Measurements from ENCODE around the gene PIP4K2A. TPM values are rescaled to one million over a fixed set of nuclear protein-coding genes. Genes with fewer than 3 reads are reported as not detected.

Gene PIP4K2A
- total RNA-seq, 2 experiments from 2014 or later = 111 to 118 TPM

DNA sequence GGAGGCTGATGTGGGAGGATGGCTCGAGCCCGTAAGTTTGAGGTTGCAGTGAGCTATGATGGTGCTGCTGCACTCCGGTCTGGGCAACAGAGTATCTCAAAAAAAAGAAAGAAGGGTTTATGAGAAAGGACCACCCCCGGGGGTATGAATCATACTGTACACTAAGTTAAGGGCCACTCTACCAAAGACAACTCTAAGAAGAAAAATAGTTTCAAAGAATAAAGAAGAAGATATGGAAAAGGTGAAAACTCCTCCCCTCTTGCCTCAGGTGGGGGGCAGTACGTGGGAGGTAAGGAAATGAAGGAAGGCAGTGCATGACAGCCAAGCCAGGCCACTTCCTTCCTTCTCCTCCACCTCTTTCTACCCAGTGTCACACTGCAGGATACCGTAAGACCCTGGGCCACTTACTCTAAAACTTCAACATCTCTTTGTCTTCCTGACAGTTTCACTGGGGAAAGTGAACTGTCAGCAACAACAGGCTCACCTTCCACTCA, 61.3 kb downstream of the PIP4K2A start:
- H3K27ac Mint-ChIP-seq = peak overlapping the region; percentile 99
- peak overlapping the region; percentile 80 for H3K4me3 Mint-ChIP-seq
- peaks cover 61% of the 10 kb centered on the region for H3K36me3 Mint-ChIP-seq
- no peaks in the 10 kb centered on the region for H3K27me3 Mint-ChIP-seq
- peaks cover 2% of the 10 kb centered on the region for H3K9me3 Mint-ChIP-seq
- DNase-seq = peak; percentile 55
- H3K4me1 Mint-ChIP-seq = peaks cover 95% of the 10 kb centered on the region

DNA sequence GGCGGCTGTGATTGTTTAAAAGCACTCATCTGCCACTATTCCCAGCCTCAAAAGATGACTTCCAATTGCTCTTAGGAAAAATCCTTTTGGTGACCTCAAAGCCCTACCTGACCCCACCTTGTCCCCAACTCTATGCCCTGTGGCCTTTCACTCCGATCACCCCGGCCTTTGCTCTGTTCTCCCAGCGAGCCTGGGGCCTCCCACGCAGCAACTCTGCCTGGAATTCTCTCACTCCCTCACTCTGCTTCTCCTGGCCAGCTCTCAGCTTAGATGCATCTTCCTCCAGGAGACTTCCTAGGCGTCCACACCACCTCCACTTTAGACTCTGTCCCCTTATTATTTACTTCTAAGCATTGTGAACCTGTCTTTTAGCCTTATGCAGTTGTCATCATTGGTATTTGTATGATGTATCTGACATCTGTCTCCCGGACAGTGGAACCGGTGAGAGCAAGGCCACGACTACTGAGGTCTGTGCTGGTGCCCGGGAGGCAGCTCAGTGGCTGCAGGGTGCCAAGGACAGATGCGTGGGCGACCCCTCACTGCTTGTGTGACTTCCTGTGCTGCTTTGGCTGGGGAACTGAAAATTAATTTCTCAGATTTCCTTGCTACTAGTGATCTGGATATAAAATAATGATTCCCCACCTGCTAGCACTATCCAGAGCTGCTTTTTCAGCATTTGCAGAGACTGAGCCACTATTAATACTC, 63.0 kb downstream of the PIP4K2A start:
- H3K27ac Mint-ChIP-seq = peak overlapping the region; percentile 99
- H3K4me1 Mint-ChIP-seq = peaks cover 95% of the 10 kb centered on the region
- H3K36me3 Mint-ChIP-seq = peaks cover 56% of the 10 kb centered on the region
- peak; percentile 64 for DNase-seq
- H3K27me3 Mint-ChIP-seq = no peaks in the 10 kb centered on the region
- peak overlapping the region; percentile 80 for H3K4me3 Mint-ChIP-seq
- H3K9me3 Mint-ChIP-seq = peaks cover 2% of the 10 kb centered on the region

DNA sequence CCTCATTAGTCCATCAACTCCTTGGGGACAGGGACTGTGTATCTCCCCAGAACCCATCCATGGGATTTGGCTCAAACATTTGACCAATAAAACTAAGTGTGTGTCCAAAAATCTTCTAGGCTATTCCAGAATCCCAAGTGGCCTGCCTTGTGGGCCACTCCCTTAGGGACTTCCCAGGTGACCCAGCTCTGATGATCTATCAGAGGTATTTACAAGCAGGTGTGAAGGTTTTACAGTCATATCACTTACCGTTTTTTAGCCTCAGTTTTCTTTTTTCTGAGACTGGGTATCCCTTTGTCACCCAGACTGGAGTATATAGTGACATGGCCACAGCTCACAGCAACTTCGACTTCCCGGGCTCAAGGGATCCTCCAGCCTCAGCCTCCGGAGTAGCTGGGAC, 64.4 kb downstream of the PIP4K2A start:
- H3K36me3 Mint-ChIP-seq = peaks cover 49% of the 10 kb centered on the region
- H3K27me3 Mint-ChIP-seq = no peaks in the 10 kb centered on the region
- no peak for DNase-seq
- H3K9me3 Mint-ChIP-seq = peaks cover 2% of the 10 kb centered on the region
- H3K4me1 Mint-ChIP-seq = peaks cover 89% of the 10 kb centered on the region
- peak overlapping the region; percentile 99 for H3K27ac Mint-ChIP-seq
- H3K4me3 Mint-ChIP-seq = peak overlapping the region; percentile 71

DNA sequence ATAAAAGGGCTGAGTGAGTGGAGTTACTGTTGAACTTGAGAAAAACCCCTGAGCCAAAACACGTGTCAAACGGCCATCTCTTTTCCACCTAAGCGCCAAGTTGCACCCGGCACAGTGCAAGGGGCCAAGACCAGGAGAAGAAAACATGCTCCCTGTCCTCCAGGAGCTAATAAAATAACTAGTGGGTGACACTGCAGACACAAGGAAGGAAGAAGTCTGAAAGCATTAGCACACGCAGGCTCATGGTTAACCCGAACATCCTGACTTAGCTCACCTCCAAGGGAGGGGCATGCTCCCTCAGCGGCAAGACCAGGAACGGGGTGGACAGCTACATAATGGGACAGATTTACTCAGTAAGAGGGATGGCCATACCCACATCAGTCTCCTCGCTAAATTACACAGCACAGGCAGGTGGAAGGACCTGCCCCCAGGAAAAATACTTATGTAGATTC, 65.0 kb downstream of the PIP4K2A start:
- DNase-seq = peak; percentile 51
- Mint-ChIP-seq H3K4me3 (peak overlapping the region; percentile 71), H3K4me1 (peaks cover 89% of the 10 kb centered on the region), H3K27me3 (no peaks in the 10 kb centered on the region), H3K27ac (peak overlapping the region; percentile 99), H3K36me3 (peaks cover 50% of the 10 kb centered on the region), H3K9me3 (peaks cover 2% of the 10 kb centered on the region)

DNA sequence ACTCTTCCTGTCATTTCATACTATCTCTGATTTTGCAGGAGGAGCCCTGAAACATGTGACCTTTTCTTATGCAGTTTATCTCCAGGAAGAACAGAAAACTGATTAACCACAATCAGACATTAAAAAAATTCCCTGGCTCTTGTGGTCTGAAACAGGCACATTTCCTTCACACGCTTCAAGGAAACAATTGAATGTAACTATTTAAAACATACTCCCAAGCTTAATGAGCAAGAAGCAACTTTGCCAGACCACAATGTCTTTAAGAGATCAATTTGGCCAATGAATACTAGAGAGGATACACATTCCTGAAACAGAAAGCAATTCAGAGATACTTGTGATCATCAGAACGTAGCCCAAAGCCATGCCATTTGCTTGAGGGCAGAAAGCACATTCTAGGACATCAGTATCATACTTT, 65.8 kb downstream of the PIP4K2A start:
- peak overlapping the region; percentile 51 for H3K4me3 Mint-ChIP-seq
- peaks cover 93% of the 10 kb centered on the region for H3K4me1 Mint-ChIP-seq
- H3K27ac Mint-ChIP-seq = peak overlapping the region; percentile 99
- peaks cover 4% of the 10 kb centered on the region for H3K9me3 Mint-ChIP-seq
- H3K27me3 Mint-ChIP-seq = no peaks in the 10 kb centered on the region
- DNase-seq = no peak
- peaks cover 55% of the 10 kb centered on the region for H3K36me3 Mint-ChIP-seq

DNA sequence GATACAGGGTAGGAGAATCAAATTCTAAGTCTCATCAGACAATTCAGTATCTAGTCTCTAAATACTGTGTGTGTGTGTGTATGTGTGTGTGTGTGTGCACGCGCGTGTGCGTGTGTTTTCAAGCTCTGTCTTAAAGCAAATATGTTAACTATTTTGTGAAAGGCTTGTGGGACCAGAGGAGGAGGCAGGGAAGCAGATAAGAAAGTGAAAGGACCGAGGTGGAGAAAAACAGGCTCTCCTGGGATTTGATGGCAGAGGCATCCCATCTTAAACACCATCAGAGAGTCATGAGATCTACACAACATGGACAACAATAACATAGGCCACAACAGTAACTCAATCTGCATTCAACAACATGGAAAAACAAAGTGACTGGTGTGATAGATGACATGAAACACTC, 67.1 kb downstream of the PIP4K2A start:
- Mint-ChIP-seq H3K4me3 (peak overlapping the region; percentile 53), H3K9me3 (peaks cover 2% of the 10 kb centered on the region), H3K27ac (peak overlapping the region; percentile 99), H3K27me3 (no peaks in the 10 kb centered on the region), H3K36me3 (peaks cover 52% of the 10 kb centered on the region), H3K4me1 (peaks cover 91% of the 10 kb centered on the region)
- DNase-seq = no peak

DNA sequence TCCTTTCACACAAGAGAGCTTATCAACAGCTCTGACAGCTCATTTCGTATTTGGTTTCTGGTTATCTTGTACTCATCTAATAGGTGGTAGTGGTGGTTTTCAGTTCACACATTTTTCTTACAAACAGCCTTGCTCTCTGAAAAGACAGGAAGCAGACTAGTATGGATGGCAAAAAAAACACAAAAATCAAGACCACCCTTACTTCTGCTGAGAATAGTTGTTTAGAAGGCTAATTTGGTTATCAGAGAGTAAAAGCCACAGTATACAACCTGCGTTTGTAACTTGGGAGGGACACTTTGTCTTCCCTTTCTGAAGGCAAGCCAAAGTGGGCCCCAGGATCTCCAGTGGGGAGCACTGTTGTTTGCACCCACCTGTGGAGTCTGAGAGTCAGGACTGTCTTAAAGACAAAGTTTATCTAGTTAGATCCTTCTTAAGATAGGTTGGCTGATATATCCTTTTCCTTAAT, 68.0 kb downstream of the PIP4K2A start:
- H3K4me3 Mint-ChIP-seq = peak overlapping the region; percentile 48
- DNase-seq = no peak
- peak overlapping the region; percentile 99 for H3K27ac Mint-ChIP-seq
- peaks cover 51% of the 10 kb centered on the region for H3K36me3 Mint-ChIP-seq
- peaks cover 90% of the 10 kb centered on the region for H3K4me1 Mint-ChIP-seq
- no peaks in the 10 kb centered on the region for H3K27me3 Mint-ChIP-seq
- peaks cover 2% of the 10 kb centered on the region for H3K9me3 Mint-ChIP-seq

DNA sequence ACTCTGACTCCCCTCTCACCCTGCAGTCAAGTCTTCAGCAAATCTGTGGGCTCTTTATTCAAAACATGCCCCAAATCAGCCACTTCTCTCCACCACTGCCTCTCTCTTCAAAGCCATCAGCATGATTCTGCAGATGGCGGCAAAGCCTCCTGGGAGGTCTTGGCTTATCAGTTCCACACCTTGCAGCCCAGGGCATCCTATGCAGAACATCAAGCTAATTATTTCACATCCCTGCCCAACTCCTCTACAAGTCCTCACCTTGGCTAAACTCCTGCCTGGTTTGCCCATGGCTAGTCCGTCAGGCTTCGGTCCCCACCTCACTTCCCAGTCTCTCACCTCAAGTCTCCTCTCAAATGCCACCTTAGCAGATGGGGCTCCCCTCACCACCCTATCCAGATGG, 70.2 kb downstream of the PIP4K2A start:
- peak overlapping the region; percentile 23 for H3K4me3 Mint-ChIP-seq

DNA sequence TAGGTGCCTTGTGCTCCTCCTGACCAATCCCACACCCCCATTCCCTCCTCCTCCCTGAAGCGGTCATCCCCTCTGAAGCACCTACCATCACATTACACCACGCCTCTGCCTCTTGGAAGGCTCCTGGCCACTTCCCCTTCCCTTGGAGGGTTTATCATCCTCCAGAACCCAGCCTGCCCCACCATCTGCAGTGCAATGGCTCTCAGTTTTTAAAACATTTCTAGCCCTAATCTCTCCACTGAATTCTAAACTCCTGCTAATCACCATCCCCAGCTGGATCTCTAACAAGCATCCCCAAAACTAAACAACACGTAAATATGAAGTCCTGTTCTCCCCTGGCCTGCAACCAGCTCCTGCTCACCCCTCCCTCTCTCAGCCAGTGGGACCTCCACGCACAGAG, 70.6 kb downstream of the PIP4K2A start:
- H3K4me3 Mint-ChIP-seq = peak overlapping the region; percentile 23
- DNase-seq = no peak
- peaks cover 78% of the 10 kb centered on the region for H3K4me1 Mint-ChIP-seq
- peak overlapping the region; percentile 84 for H3K27ac Mint-ChIP-seq
- no peaks in the 10 kb centered on the region for H3K27me3 Mint-ChIP-seq
- peaks cover 44% of the 10 kb centered on the region for H3K36me3 Mint-ChIP-seq
- peaks cover 2% of the 10 kb centered on the region for H3K9me3 Mint-ChIP-seq

More for the DNA sequence above, 70.2 kb downstream of the PIP4K2A start:
- Mint-ChIP-seq H3K4me1 (peaks cover 79% of the 10 kb centered on the region), H3K36me3 (peaks cover 44% of the 10 kb centered on the region), H3K27ac (peak overlapping the region; percentile 84), H3K27me3 (no peaks in the 10 kb centered on the region), H3K9me3 (peaks cover 2% of the 10 kb centered on the region)
- DNase-seq = no peak

DNA sequence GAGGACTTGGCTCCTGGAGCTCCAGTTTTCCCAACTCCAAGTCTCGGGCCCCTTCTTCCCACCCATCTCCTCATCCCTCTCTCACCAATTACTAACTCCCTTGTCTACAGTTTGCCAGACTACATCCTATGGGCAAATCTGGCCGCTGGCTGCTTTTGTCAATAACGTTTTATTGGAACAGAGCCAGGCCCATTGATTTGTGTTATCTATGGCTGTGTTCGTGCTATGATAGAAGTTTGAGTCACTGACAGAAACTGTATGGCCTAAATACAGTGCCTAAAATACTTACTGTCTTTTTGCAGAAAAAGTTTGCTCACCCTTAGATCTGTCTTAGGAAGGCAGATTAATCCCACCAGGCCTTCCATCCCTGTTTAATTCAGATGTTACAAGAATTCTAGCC, 71.3 kb downstream of the PIP4K2A start:
- no peak overlapping the region for H3K4me3 Mint-ChIP-seq
- peak overlapping the region; percentile 84 for H3K27ac Mint-ChIP-seq
- DNase-seq = no peak
- peaks cover 78% of the 10 kb centered on the region for H3K4me1 Mint-ChIP-seq
- H3K9me3 Mint-ChIP-seq = peaks cover 2% of the 10 kb centered on the region
- H3K36me3 Mint-ChIP-seq = peaks cover 46% of the 10 kb centered on the region
- H3K27me3 Mint-ChIP-seq = no peaks in the 10 kb centered on the region

DNA sequence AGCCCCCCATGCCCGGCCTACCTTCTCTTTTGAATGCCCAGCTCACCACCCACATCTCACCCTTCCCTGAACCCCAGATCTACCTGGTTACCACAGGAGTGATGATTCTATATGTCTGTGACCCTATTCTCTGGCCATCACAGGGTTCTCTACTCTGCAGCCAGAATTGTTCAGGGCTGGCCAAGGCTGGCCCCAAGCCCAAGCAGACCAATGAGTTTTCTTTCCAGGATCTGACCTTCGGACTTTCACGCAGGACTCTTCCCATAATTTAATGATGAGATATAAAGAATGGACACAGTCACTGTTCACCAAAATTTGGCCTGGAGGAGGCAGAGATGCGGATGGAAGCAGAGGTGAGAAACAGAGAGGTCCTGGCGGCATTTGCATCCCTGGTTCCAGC, 72.6 kb downstream of the PIP4K2A start:
- DNase-seq = no peak
- Mint-ChIP-seq H3K27me3 (no peaks in the 10 kb centered on the region), H3K27ac (peak overlapping the region; percentile 59), H3K4me3 (no peak overlapping the region), H3K4me1 (peaks cover 72% of the 10 kb centered on the region), H3K36me3 (peaks cover 47% of the 10 kb centered on the region), H3K9me3 (peaks cover 6% of the 10 kb centered on the region)

DNA sequence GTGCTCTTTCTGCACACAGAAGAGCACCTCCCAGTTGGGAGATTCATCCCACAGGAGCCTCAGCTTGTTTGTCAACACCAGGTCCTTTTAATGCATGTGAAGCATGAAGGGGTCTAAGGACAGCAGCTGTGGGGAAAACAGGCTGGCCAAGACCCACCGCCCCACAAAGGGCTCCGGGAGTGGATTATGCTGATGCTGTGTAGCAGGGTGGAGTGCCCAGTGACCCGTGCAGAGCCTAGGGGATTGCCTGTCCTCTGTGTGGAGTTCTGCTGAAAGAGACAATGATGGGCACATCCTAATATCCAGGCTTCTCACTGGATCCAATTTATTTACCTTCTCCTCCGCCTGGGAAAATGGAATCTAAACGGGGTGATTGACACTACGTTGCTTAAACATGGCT, 74.0 kb downstream of the PIP4K2A start:
- Mint-ChIP-seq H3K4me3 (no peak overlapping the region), H3K27ac (no peak overlapping the region), H3K36me3 (peaks cover 58% of the 10 kb centered on the region), H3K27me3 (no peaks in the 10 kb centered on the region), H3K4me1 (peaks cover 74% of the 10 kb centered on the region), H3K9me3 (peaks cover 8% of the 10 kb centered on the region)
- DNase-seq = no peak

DNA sequence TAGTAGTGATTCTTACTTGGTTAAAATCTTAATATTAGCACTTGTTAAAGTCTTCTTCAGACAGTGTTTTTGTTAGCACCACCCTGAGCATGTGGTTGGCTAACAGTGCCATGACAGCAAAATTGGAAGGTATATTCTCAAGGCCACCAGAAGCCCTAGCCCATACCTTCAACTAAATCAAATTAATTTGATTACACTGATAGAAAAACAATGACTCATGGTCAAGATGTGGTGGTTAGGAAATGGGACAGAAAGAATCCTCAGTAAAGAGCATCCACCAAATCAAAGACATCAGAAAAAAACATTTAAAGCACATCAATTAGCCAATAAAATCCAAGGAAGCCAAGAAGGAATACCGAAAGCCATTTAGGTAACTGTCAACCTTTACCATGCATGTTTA, 75.5 kb downstream of the PIP4K2A start:
- Mint-ChIP-seq H3K9me3 (peaks cover 8% of the 10 kb centered on the region), H3K27ac (no peak overlapping the region)

DNA sequence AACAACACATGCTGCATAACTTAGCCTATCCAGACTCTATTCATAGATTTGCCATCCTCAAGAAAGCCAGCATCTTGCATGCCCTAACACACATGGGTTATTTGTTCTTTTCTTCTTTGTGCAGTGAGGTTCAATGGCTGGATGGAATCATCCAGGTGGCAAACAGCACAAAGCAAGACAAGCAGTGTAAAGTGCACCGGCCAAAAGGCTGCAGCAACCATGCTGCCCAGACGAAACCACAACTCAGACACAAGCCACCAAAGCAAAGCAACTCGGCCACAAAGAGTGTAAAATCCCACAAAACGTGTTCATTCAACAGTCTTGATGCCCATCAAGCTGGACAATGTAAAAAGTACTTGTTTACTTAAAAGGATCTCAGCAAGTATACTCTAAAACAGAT, 76.9 kb downstream of the PIP4K2A start:
- H3K27ac Mint-ChIP-seq = no peak overlapping the region
- no peaks in the 10 kb centered on the region for H3K27me3 Mint-ChIP-seq
- no peak overlapping the region for H3K4me3 Mint-ChIP-seq
- H3K36me3 Mint-ChIP-seq = peaks cover 63% of the 10 kb centered on the region
- peaks cover 74% of the 10 kb centered on the region for H3K4me1 Mint-ChIP-seq
- DNase-seq = no peak
- peaks cover 6% of the 10 kb centered on the region for H3K9me3 Mint-ChIP-seq

More for the DNA sequence above, 75.5 kb downstream of the PIP4K2A start:
- Mint-ChIP-seq H3K4me1 (peaks cover 75% of the 10 kb centered on the region), H3K27me3 (no peaks in the 10 kb centered on the region), H3K4me3 (no peak overlapping the region), H3K36me3 (peaks cover 64% of the 10 kb centered on the region)
- DNase-seq = no peak

DNA sequence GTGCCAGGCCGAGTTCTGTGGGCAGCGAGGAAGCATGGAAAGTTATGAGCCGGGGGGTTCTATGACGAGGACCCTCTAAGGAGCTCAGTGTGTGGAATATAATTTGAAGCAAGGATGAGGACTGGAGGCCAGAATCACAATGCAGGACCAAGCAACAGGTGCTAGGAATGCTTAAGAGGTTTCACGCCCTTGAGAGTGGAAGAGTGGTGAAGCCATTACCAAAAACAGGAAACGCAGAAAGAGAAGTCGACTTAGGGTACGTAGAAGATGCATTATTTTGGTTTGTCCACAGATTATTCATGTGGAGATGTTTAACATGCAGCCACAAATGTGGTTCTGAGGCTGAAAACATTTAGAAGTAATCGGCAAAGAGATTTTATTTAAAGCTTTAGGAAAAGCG, 78.7 kb downstream of the PIP4K2A start:
- Mint-ChIP-seq H3K4me1 (peaks cover 79% of the 10 kb centered on the region), H3K9me3 (peaks cover 6% of the 10 kb centered on the region), H3K27ac (peak overlapping the region; percentile 85), H3K4me3 (peak overlapping the region; percentile 22), H3K36me3 (peaks cover 61% of the 10 kb centered on the region), H3K27me3 (no peaks in the 10 kb centered on the region)
- no peak for DNase-seq

All from activated naive CD8-positive, alpha-beta T cell treated with anti-CD3 and anti-CD28 coated beads for 36 hours (primary cell).